Gastroesophageal sphincter (tissue), 4 donors: Measurements from ENCODE around the gene BACH1. TPM values are rescaled to one million over a fixed set of nuclear protein-coding genes. Genes with fewer than 3 reads are reported as not detected.

ENCODE experiments used
- ATAC-seq: fragments of 150-250 bp; one replicate; pipeline ENCODE4 v1.9.1; 2016; ENCODE audit warnings: mild to moderate bottlenecking, moderate library complexity
- H3K27ac ChIP-seq, 4 donors: fragments of 200-600 bp; sonication (generic) in 3 of 4; 1 replicate in 3 of 4; 2 replicates in 1 of 4; pipeline ENCODE4 v1.5.1; 2016 to 2019
- H3K27me3 ChIP-seq: fragments of 200-600 bp; sonication (generic); one replicate; pipeline ENCODE4 v1.5.1; 2019
- H3K36me3 ChIP-seq, 2 donors: fragments of 200-600 bp; sonication (generic); one replicate each; pipeline ENCODE4 v1.5.1; 2019; ENCODE audit warnings: control low read depth in 1 of 2
- H3K4me1 ChIP-seq, 3 donors: fragments of 200-600 bp; sonication (generic); 1 replicate in 2 of 3; 2 replicates in 1 of 3; pipeline ENCODE4 v1.5.1; 2016 to 2019; ENCODE audit warnings: control low read depth in 2 of 3
- H3K4me3 ChIP-seq, 2 donors: fragments of 200-600 bp; sonication (generic); one replicate each; pipeline ENCODE4 v1.5.1; 2019; ENCODE audit warnings: mild to moderate bottlenecking in 1 of 2, moderate library complexity in 1 of 2
- H3K9me3 ChIP-seq, 3 donors: fragments of 200-600 bp; sonication (generic); one replicate each; pipeline ENCODE4 v1.5.1; 2017 to 2019; ENCODE audit warnings: control low read depth in 2 of 3
- CTCF ChIP-seq, 4 experiments: fragments of 200-600 bp in 2 of 4; fragments of 450-650 bp in 2 of 4; sonication (generic) in 1 of 4; IDR thresholded peaks; one replicate each; pipeline ENCODE4 v1.5.1; 2017 to 2019; ENCODE audit warnings: antibody characterized with exemption in 4 of 4, mild to moderate bottlenecking in 2 of 4, moderate library complexity in 2 of 4
- EP300 ChIP-seq: sonication (generic); formaldehyde crosslinking; IDR thresholded peaks from one replicate; pipeline ENCODE4 v1.6.1; 2017; ENCODE audit warnings: antibody characterized with exemption, mild to moderate bottlenecking
- POLR2A ChIP-seq, 2 donors: fragments of 450-650 bp; IDR thresholded peaks; one replicate each; pipeline ENCODE4 v1.6.1; 2017; ENCODE audit warnings: antibody characterized with exemption in 2 of 2, mild to moderate bottlenecking in 2 of 2, moderate library complexity in 1 of 2
- POLR2AphosphoS5 ChIP-seq: sonication (generic); formaldehyde crosslinking; IDR thresholded peaks from one replicate; pipeline ENCODE4 v1.6.1; 2017; ENCODE audit warnings: antibody characterized with exemption
- WGBS, 2 donors: methylation state at CpG; one replicate each; pipeline ENCODE4 v1.1.5; 2018; ENCODE audit warnings: low coverage in 1 of 2; 5-methylcytosine and 5-hydroxymethylcytosine counted together
- total RNA-seq, 4 donors: library from RNA; depleted of rRNA; stranded (reverse); fragments of >200 nt; gene quantifications; one replicate each; pipeline ENCODE4 v1.1.0, GENCODE V29; 2016

The BACH1 gene
- total RNA-seq, 4 donors from 2014 or later, result 43.6 to 60.9 (median 52.3) TPM

GRCh38 chr21:29295066-29295650 is 3.6 kb upstream of the BACH1 start:
- peaks cover 0 to 15% (median 0%) of the 10 kb centered on the region in 3 donors for H3K4me1 ChIP-seq
- ATAC-seq, result no peak

GRCh38 chr21:29296446-29296845 is 2.3 kb upstream of the BACH1 start:
- no peak for TF ChIP-seq POLR2AphosphoS5
- no peak for TF ChIP-seq EP300
- no peak for TF ChIP-seq POLR2A (IDR thresholded peaks at IDR 0.05)
- no peak for TF ChIP-seq CTCF (IDR thresholded peaks at IDR 0.05)
- no peaks in the 10 kb centered on the region for H3K27me3 ChIP-seq
- WGBS, 2 donors, result 81 to 90% methylated on average over 2 to 3 of the region's 3 CpGs

More at GRCh38 chr21:29295066-29295650, 3.6 kb upstream of the BACH1 start:
- TF ChIP-seq POLR2A (IDR thresholded peaks at IDR 0.05), result no peak
- no peak for TF ChIP-seq EP300
- TF ChIP-seq POLR2AphosphoS5, result no peak
- TF ChIP-seq CTCF (IDR thresholded peaks at IDR 0.05), result no peak
- Histone ChIP-seq H3K9me3 (no peaks in the 10 kb centered on the region), H3K36me3 (no peaks in the 10 kb centered on the region), H3K27me3 (no peaks in the 10 kb centered on the region), H3K27ac (no peak overlapping the region), H3K4me3 (no peak overlapping the region)
- WGBS, 2 donors, result 93 to 96% methylated on average over 3 to 9 of the region's 9 CpGs

GRCh38 chr21:29297483-29298347 is 1.0 kb upstream of the BACH1 start:
- TF ChIP-seq POLR2AphosphoS5 (no peak), CTCF (IDR thresholded peaks at IDR 0.05) (no peak), POLR2A (IDR thresholded peaks at IDR 0.05) (no peak), EP300 (no peak)
- H3K9me3 ChIP-seq, result no peaks in the 10 kb centered on the region
- H3K4me1 ChIP-seq, result peaks cover 0 to 40% (median 12%) of the 10 kb centered on the region in 3 donors
- peak overlapping the region in 3 of 4 donors; percentile 95 to 98 (median 96) for H3K27ac ChIP-seq
- H3K27me3 ChIP-seq, result no peaks in the 10 kb centered on the region
- H3K36me3 ChIP-seq, result no peaks in the 10 kb centered on the region
- 73 to 85% methylated on average over 4 to 13 of the region's 27 CpGs for WGBS, 2 donors
- no peak for ATAC-seq
- H3K4me3 ChIP-seq, result peak overlapping the region in 1 of 2 donors; percentile 95

More at GRCh38 chr21:29296446-29296845, 2.3 kb upstream of the BACH1 start:
- Histone ChIP-seq H3K9me3 (no peaks in the 10 kb centered on the region), H3K36me3 (no peaks in the 10 kb centered on the region), H3K27ac (no peak overlapping the region), H3K4me3 (no peak overlapping the region), H3K4me1 (peaks cover 0 to 27% (median 6%) of the 10 kb centered on the region in 3 donors)
- ATAC-seq, result no peak

GRCh38 chr21:29299046-29299915 is 559 bp downstream of the BACH1 start:
- ATAC-seq, result peak; percentile 71
- no peaks in the 10 kb centered on the region for H3K27me3 ChIP-seq
- TF ChIP-seq CTCF (IDR thresholded peaks at IDR 0.05), result peak in 1 of 4 experiments; percentile 8
- TF ChIP-seq EP300, result no peak
- WGBS, 2 donors, result 0% methylated on average over 12 to 15 of the region's 75 CpGs
- H3K4me1 ChIP-seq, result peaks cover 0 to 56% (median 18%) of the 10 kb centered on the region in 3 donors
- peak overlapping the region; percentile 67 to 95 for H3K4me3 ChIP-seq
- H3K27ac ChIP-seq, result peak overlapping the region; percentile 68 to 98 (median 96)
- no peaks in the 10 kb centered on the region for H3K9me3 ChIP-seq
- H3K36me3 ChIP-seq, result no peaks in the 10 kb centered on the region
